Measurements from ENCODE around the gene IRF2BP1.
"Not testable (repeated sequence)": the region's sequence is repeated elsewhere in the genome, so short reads cannot be mapped to it uniquely, and the experiment has no call there.

Gene IRF2BP1

GRCh38 chr19:45897261-45897812 lies 11.4 kb upstream of the IRF2BP1 start:
- H3K4me3 ChIP-seq (ENCODE audit: low read length): no peak overlapping the region
- DNase-seq (ENCODE audit: low read depth): no peak
- TF ChIP-seq, protein P1, sequence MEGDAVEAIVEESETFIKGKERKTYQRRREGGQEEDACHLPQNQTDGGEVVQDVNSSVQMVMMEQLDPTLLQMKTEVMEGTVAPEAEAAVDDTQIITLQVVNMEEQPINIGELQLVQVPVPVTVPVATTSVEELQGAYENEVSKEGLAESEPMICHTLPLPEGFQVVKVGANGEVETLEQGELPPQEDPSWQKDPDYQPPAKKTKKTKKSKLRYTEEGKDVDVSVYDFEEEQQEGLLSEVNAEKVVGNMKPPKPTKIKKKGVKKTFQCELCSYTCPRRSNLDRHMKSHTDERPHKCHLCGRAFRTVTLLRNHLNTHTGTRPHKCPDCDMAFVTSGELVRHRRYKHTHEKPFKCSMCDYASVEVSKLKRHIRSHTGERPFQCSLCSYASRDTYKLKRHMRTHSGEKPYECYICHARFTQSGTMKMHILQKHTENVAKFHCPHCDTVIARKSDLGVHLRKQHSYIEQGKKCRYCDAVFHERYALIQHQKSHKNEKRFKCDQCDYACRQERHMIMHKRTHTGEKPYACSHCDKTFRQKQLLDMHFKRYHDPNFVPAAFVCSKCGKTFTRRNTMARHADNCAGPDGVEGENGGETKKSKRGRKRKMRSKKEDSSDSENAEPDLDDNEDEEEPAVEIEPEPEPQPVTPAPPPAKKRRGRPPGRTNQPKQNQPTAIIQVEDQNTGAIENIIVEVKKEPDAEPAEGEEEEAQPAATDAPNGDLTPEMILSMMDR (conservative IDR thresholded peaks at IDR 0.05; ENCODE audit: low read length): no peak

- not testable (repeated sequence) for H3K4me3 ChIP-seq (ENCODE audit: low read length); DNase-seq (ENCODE audit: low read depth)
Observed at GRCh38 chr19:45895983-45896599, 10.2 kb upstream of the IRF2BP1 start.

- DNase-seq (ENCODE audit: low read depth): no peak
- H3K4me3 ChIP-seq (ENCODE audit: low read length): no peak overlapping the region
- TF ChIP-seq, protein P1 (conservative IDR thresholded peaks at IDR 0.05; ENCODE audit: low read length): no peak
Observed at GRCh38 chr19:45895519-45895972, 9.6 kb upstream of the IRF2BP1 start.

- DNase-seq (ENCODE audit: low read depth): no peak
- H3K4me3 ChIP-seq (ENCODE audit: low read length): no peak overlapping the region
- TF ChIP-seq, protein P1 (conservative IDR thresholded peaks at IDR 0.05; ENCODE audit: low read length): no peak
Observed at GRCh38 chr19:45890877-45891276, 4.9 kb upstream of the IRF2BP1 start.

DNA sequence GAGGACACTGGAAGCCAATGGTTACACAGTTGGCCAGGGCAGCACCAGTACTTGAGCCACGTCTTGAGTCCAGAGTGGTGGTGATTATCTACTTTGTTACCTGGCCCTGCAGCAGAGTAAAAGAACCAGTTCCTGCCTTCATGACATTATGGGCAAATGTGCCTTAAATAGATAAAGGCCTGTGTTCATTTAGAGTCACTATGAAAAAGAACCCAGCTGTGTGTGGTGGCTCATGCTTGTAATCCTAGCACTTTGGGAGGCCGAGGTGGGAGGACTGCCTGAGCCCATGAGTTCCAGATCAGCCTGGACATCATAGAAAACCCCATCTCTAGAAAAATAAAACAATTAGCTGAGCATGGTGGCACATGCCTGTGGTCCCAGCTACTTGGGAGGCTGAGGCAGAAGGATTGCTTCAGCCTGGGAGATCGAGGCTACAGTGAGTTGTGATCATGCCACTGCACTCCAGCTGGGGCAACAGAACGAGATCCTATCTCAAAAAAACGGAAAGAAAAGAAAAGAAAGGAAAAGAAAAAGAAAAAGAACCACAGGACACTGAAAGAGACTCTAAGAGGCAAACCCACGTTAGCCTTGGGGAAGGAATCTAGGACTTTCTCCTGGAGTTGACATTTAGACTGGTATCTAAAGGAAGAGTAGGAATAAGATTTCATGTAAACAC lies 3.4 kb upstream of the IRF2BP1 start:
- TF ChIP-seq, protein P1 (conservative IDR thresholded peaks at IDR 0.05; ENCODE audit: low read length): no peak
- H3K4me3 ChIP-seq (ENCODE audit: low read length): no peak overlapping the region
- no peak for DNase-seq (ENCODE audit: low read depth)

- TF ChIP-seq, protein P1 (conservative IDR thresholded peaks at IDR 0.05; ENCODE audit: low read length): no peak
- no peak for DNase-seq (ENCODE audit: low read depth)
- H3K4me3 ChIP-seq (ENCODE audit: low read length): peak overlapping the region; percentile 76
Observed at GRCh38 chr19:45887200-45887710, 1.3 kb upstream of the IRF2BP1 start.

DNA sequence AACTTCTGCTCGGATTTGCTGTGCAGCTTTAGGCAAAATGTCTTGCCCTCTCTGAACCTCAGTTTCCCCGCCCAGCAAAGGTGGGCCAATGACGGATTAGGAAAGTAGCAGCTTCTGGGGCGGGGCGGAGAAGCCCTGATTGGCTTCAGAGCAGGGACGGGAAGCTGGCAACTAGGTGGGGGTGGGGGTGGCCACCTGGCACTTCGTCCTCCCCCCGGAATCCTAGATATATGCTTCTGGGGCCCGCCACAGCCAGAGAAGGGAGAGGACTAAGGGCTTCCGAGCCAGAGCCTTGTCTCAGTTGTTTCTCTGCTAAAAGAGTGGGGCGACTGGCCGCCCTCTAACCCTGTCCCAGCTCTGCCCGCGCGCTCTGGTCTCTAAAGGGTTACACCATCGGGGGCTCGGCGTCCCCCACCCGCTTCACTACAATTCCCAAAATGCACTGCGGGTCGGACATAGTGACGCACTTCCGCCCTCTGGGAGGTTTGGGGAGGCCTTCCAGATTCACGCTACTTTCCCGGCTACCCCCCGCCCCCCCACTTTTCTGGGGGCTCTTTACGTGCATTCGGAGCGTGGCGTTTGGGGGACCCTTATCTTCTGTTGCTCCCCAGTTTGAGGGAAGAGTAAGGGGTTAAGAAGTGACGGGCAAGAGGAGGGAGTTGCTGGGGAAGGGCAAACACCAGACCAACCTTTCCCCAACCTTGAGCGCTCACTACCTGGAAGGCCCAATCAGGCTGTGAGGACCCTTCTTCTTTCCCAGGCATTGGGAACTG lies 672 bp upstream of the IRF2BP1 start:
- TF ChIP-seq, protein P1 (conservative IDR thresholded peaks at IDR 0.05; ENCODE audit: low read length): no peak
- H3K4me3 ChIP-seq (ENCODE audit: low read length): peak overlapping the region; percentile 76
- DNase-seq (ENCODE audit: low read depth): peak; percentile 91
